IPS-18a (cell line): ENCODE data around the gene RNF151.
A peak's percentile ranks its signal among the peaks of the same experiment; 100 is the strongest.
"Not testable (repeated sequence)": the region's sequence is repeated elsewhere in the genome, so short reads cannot be mapped to it uniquely, and the experiment has no call there.

Source experiments
- H3K27ac ChIP-seq: one replicate; pipeline ENCODE4 v1.5.1; 2013; ENCODE audit warnings: low read length
- H3K27me3 ChIP-seq: one replicate; pipeline ENCODE4 v1.6.1; 2013; ENCODE audit warnings: mild to moderate bottlenecking, low read length; ENCODE audit not compliant: control insufficient read depth, insufficient read depth
- H3K36me3 ChIP-seq: one replicate; pipeline ENCODE4 v1.6.1; 2013; ENCODE audit warnings: low read depth, low read length; ENCODE audit not compliant: control insufficient read depth
- H3K4me1 ChIP-seq: one replicate; pipeline ENCODE4 v1.6.1; 2013; ENCODE audit warnings: low read depth, low read length; ENCODE audit not compliant: control insufficient read depth
- H3K4me3 ChIP-seq: one replicate; pipeline ENCODE4 v1.5.1; 2013; ENCODE audit warnings: low read length
- H3K9ac ChIP-seq: one replicate; pipeline ENCODE4 v1.6.1; 2013; ENCODE audit warnings: mild to moderate bottlenecking, low read length, moderate library complexity
- H3K9me3 ChIP-seq: one replicate; pipeline ENCODE4 v1.6.1; 2013; ENCODE audit warnings: low read depth, low read length; ENCODE audit not compliant: control insufficient read depth

RNF151 gene

GRCh38 chr16:1950047-1950446 is 16.6 kb upstream of the RNF151 start:
- Histone ChIP-seq H3K9me3 (no peaks in the 10 kb centered on the region), H3K4me3 (no peak overlapping the region), H3K27me3 (no peaks in the 10 kb centered on the region), H3K36me3 (no peaks in the 10 kb centered on the region), H3K4me1 (no peaks in the 10 kb centered on the region), H3K27ac (no peak overlapping the region), H3K9ac (no peak overlapping the region)

- Histone ChIP-seq H3K4me3 (no peak overlapping the region), H3K27me3 (no peaks in the 10 kb centered on the region), H3K36me3 (no peaks in the 10 kb centered on the region), H3K9ac (no peak overlapping the region), H3K4me1 (no peaks in the 10 kb centered on the region), H3K27ac (no peak overlapping the region), H3K9me3 (no peaks in the 10 kb centered on the region)
Observed at GRCh38 chr16:1950559-1950958, 16.1 kb upstream of the RNF151 start.

- no peaks in the 10 kb centered on the region for H3K36me3 ChIP-seq
- H3K4me3 ChIP-seq, result no peak overlapping the region
- H3K9ac ChIP-seq, result no peak overlapping the region
- no peaks in the 10 kb centered on the region for H3K27me3 ChIP-seq
- no peaks in the 10 kb centered on the region for H3K9me3 ChIP-seq
- H3K27ac ChIP-seq, result no peak overlapping the region
- no peaks in the 10 kb centered on the region for H3K4me1 ChIP-seq
Observed at GRCh38 chr16:1953734-1954133, 12.9 kb upstream of the RNF151 start.

GRCh38 chr16:1957434-1958142 is 9.1 kb upstream of the RNF151 start:
- not testable (repeated sequence) for H3K9ac ChIP-seq, H3K9me3 ChIP-seq, H3K27me3 ChIP-seq, H3K4me3 ChIP-seq, H3K4me1 ChIP-seq, H3K27ac ChIP-seq
- H3K36me3 ChIP-seq, result peaks cover 15% of the 10 kb centered on the region

GRCh38 chr16:1958143-1958491 is 8.5 kb upstream of the RNF151 start:
- H3K4me3 ChIP-seq, H3K9me3 ChIP-seq, H3K27ac ChIP-seq, H3K27me3 ChIP-seq, H3K9ac ChIP-seq: not testable (repeated sequence)
- Histone ChIP-seq H3K36me3 (peaks cover 20% of the 10 kb centered on the region), H3K4me1 (peaks cover 10% of the 10 kb centered on the region)

GRCh38 chr16:1958715-1959268 is 7.9 kb upstream of the RNF151 start:
- peaks cover 10% of the 10 kb centered on the region for H3K4me1 ChIP-seq
- H3K4me3 ChIP-seq, result peak overlapping the region; percentile 83
- no peaks in the 10 kb centered on the region for H3K9me3 ChIP-seq
- peaks cover 27% of the 10 kb centered on the region for H3K36me3 ChIP-seq
- H3K27ac ChIP-seq, result no peak overlapping the region
- no peaks in the 10 kb centered on the region for H3K27me3 ChIP-seq
- no peak overlapping the region for H3K9ac ChIP-seq

GRCh38 chr16:1959269-1960039 is 7.2 kb upstream of the RNF151 start, which contains the start of gene NDUFB10:
Gene NDUFB10, plus strand, starts transcription at chr16:1959538. Its CDS starts 87 bp downstream, at chr16:1959625.
- H3K9me3 ChIP-seq, result no peaks in the 10 kb centered on the region
- H3K27me3 ChIP-seq, result no peaks in the 10 kb centered on the region
- H3K9ac ChIP-seq, result peak within 1 kb of the TSS; percentile 88
- H3K4me1 ChIP-seq, result peaks cover 10% of the 10 kb centered on the region
- H3K27ac ChIP-seq, result no peak within 1 kb of the TSS
- H3K36me3 ChIP-seq, result peaks cover 30% of the 10 kb centered on the region
- peak within 1 kb of the TSS; percentile 83 for H3K4me3 ChIP-seq

- no peak overlapping the region for H3K9ac ChIP-seq
- no peaks in the 10 kb centered on the region for H3K27me3 ChIP-seq
- H3K27ac ChIP-seq, result no peak overlapping the region
- H3K4me3 ChIP-seq, result peak overlapping the region; percentile 83
- no peaks in the 10 kb centered on the region for H3K9me3 ChIP-seq
- peaks cover 10% of the 10 kb centered on the region for H3K4me1 ChIP-seq
- peaks cover 30% of the 10 kb centered on the region for H3K36me3 ChIP-seq
Observed at GRCh38 chr16:1960665-1961630, 5.7 kb upstream of the RNF151 start.

GRCh38 chr16:1961651-1962067 is 5.0 kb upstream of the RNF151 start:
- H3K27me3 ChIP-seq, result no peaks in the 10 kb centered on the region
- H3K27ac ChIP-seq, result no peak overlapping the region
- peaks cover 30% of the 10 kb centered on the region for H3K36me3 ChIP-seq
- no peak overlapping the region for H3K9ac ChIP-seq
- peak overlapping the region; percentile 80 for H3K4me3 ChIP-seq
- no peaks in the 10 kb centered on the region for H3K9me3 ChIP-seq
- H3K4me1 ChIP-seq, result peaks cover 10% of the 10 kb centered on the region

GRCh38 chr16:1962161-1963153 is 4.2 kb upstream of the RNF151 start:
- H3K27ac ChIP-seq, H3K9me3 ChIP-seq, H3K27me3 ChIP-seq: not testable (repeated sequence)
- peaks cover 30% of the 10 kb centered on the region for H3K36me3 ChIP-seq
- peak overlapping the region; percentile 91 for H3K9ac ChIP-seq
- peak overlapping the region; percentile 80 for H3K4me3 ChIP-seq
- peaks cover 10% of the 10 kb centered on the region for H3K4me1 ChIP-seq
